PC-9 (cell line): ENCODE measurements around the gene PJVK.

Source experiments
- EZH2 ChIP-seq: fragments of 200-600 bp; sonication (generic); IDR thresholded peaks from 2 replicates; pipeline ENCODE4 v1.8.0; 2017; ENCODE audit warnings: antibody characterized with exemption, low read depth
- TF ChIP-seq, protein P1 (sequence below): fragments of 200-600 bp; sonication (generic); conservative IDR thresholded peaks from 2 replicates; pipeline ENCODE4 v1.6.1; 2017; ENCODE audit warnings: mixed run types, antibody characterized with exemption, mild to moderate bottlenecking, moderate library complexity

DNA sequence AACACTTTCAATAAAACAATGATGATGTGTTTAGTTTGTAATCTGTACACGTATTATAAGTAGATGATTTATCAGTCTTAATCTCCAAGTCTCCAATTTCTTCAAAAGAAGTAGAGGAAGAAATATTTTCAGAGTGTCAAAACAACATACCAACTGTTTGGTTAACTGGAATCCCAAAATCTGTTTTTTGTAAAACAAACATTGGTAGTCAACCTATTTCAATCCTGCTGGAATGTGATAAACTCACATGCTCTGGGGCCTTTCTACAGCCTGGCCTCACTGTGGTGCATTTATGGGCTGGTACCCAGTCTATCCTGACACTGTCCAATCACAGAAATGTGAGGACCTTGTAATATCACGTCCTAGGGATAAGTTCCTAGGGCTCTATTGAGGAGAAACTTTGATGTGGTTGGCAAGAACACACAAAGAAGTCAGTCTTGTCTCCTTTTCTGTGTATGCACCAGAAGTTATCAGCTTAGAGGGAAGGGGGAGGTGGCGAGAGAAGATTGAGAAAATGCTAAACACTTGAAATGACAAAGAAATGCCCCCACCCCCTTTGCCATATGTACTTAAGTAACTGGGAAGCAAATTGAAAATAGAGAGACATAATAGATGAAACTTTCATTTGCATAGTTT lies 47.4 kb upstream of the PJVK start:
- no peak for TF ChIP-seq EZH2
- TF ChIP-seq, protein P1, sequence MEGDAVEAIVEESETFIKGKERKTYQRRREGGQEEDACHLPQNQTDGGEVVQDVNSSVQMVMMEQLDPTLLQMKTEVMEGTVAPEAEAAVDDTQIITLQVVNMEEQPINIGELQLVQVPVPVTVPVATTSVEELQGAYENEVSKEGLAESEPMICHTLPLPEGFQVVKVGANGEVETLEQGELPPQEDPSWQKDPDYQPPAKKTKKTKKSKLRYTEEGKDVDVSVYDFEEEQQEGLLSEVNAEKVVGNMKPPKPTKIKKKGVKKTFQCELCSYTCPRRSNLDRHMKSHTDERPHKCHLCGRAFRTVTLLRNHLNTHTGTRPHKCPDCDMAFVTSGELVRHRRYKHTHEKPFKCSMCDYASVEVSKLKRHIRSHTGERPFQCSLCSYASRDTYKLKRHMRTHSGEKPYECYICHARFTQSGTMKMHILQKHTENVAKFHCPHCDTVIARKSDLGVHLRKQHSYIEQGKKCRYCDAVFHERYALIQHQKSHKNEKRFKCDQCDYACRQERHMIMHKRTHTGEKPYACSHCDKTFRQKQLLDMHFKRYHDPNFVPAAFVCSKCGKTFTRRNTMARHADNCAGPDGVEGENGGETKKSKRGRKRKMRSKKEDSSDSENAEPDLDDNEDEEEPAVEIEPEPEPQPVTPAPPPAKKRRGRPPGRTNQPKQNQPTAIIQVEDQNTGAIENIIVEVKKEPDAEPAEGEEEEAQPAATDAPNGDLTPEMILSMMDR = no peak
